Activated naive CD8-positive, alpha-beta T cell treated with anti-CD3 and anti-CD28 coated beads for 36 hours (primary cell): ENCODE results near the gene SUPV3L1. TPM values are rescaled to one million over a fixed set of nuclear protein-coding genes. Genes with fewer than 3 reads are reported as not detected.
"Not testable (repeated sequence)": the region's sequence is repeated elsewhere in the genome, so short reads cannot be mapped to it uniquely, and the experiment has no call there.

Experiments used
- DNase-seq: peaks from one replicate; pipeline ENCODE4 v3.0.0; 2021
- H3K27ac Mint-ChIP-seq: one replicate; pipeline ENCODE4 v1.8.0; 2022; ENCODE audit warnings: mild to moderate bottlenecking, moderate library complexity, mixed read lengths
- H3K27me3 Mint-ChIP-seq: one replicate; pipeline ENCODE4 v1.8.0; 2022; ENCODE audit warnings: mild to moderate bottlenecking, mixed read lengths
- H3K36me3 Mint-ChIP-seq: one replicate; pipeline ENCODE4 v1.8.0; 2021; ENCODE audit warnings: mild to moderate bottlenecking, mixed read lengths
- H3K4me1 Mint-ChIP-seq: one replicate; pipeline ENCODE4 v1.8.0; 2021; ENCODE audit warnings: mixed read lengths
- H3K4me3 Mint-ChIP-seq: one replicate; pipeline ENCODE4 v1.8.0; 2022; ENCODE audit warnings: mild to moderate bottlenecking, moderate library complexity, mixed read lengths
- H3K9me3 Mint-ChIP-seq: one replicate; pipeline ENCODE4 v1.8.0; 2022; ENCODE audit warnings: mixed read lengths
- total RNA-seq, 2 experiments: library from RNA; stranded (reverse); gene quantifications; one replicate each; pipeline ENCODE4 v1.2.3, GENCODE V29; 2021

The SUPV3L1 gene
- total RNA-seq = 10 to 100 TPM; 55.6 to 56.6 TPM

GRCh38 chr10:69179743-69180524 is at the start of gene SUPV3L1:
Gene SUPV3L1, plus strand, starts transcription at chr10:69180234. Its CDS starts 58 bp downstream, at chr10:69180292.
- DNase-seq = peak; percentile 81
- H3K4me1 Mint-ChIP-seq = peaks cover 42% of the 10 kb centered on the region
- no peaks in the 10 kb centered on the region for H3K9me3 Mint-ChIP-seq
- H3K36me3 Mint-ChIP-seq = peaks cover 6% of the 10 kb centered on the region
- H3K27me3 Mint-ChIP-seq = no peaks in the 10 kb centered on the region
- peak within 1 kb of the TSS; percentile 92 for H3K4me3 Mint-ChIP-seq
- H3K27ac Mint-ChIP-seq = peak within 1 kb of the TSS; percentile 100

GRCh38 chr10:69130251-69130650 is 49.8 kb upstream of the SUPV3L1 start:
- no peak for DNase-seq
- H3K4me3 Mint-ChIP-seq = no peak overlapping the region
- H3K9me3 Mint-ChIP-seq = no peaks in the 10 kb centered on the region
- peaks cover 27% of the 10 kb centered on the region for H3K4me1 Mint-ChIP-seq
- H3K27ac Mint-ChIP-seq = no peak overlapping the region
- H3K27me3 Mint-ChIP-seq = no peaks in the 10 kb centered on the region
- H3K36me3 Mint-ChIP-seq = no peaks in the 10 kb centered on the region

- Mint-ChIP-seq H3K4me3 (no peak overlapping the region), H3K9me3 (no peaks in the 10 kb centered on the region), H3K27ac (no peak overlapping the region), H3K36me3 (peaks cover 2% of the 10 kb centered on the region), H3K4me1 (peaks cover 5% of the 10 kb centered on the region), H3K27me3 (no peaks in the 10 kb centered on the region)
- no peak for DNase-seq
These were observed 40.1 kb upstream of the SUPV3L1 start for GRCh38 chr10:69139961-69140360.

- H3K27ac Mint-ChIP-seq = no peak overlapping the region
- no peak for DNase-seq
- peaks cover 5% of the 10 kb centered on the region for H3K4me1 Mint-ChIP-seq
- H3K36me3 Mint-ChIP-seq = peaks cover 3% of the 10 kb centered on the region
- H3K27me3 Mint-ChIP-seq = no peaks in the 10 kb centered on the region
- no peak overlapping the region for H3K4me3 Mint-ChIP-seq
- no peaks in the 10 kb centered on the region for H3K9me3 Mint-ChIP-seq
These were observed 38.7 kb upstream of the SUPV3L1 start for GRCh38 chr10:69141304-69141703.

- H3K27ac Mint-ChIP-seq, H3K4me3 Mint-ChIP-seq, H3K9me3 Mint-ChIP-seq, H3K36me3 Mint-ChIP-seq, H3K27me3 Mint-ChIP-seq, DNase-seq: not testable (repeated sequence)
- H3K4me1 Mint-ChIP-seq = peaks cover 11% of the 10 kb centered on the region
These were observed 38.0 kb upstream of the SUPV3L1 start for GRCh38 chr10:69142074-69142473.

- Mint-ChIP-seq H3K4me3 (no peak overlapping the region), H3K9me3 (no peaks in the 10 kb centered on the region), H3K4me1 (peaks cover 14% of the 10 kb centered on the region), H3K27me3 (no peaks in the 10 kb centered on the region), H3K36me3 (peaks cover 3% of the 10 kb centered on the region), H3K27ac (no peak overlapping the region)
- DNase-seq = no peak
These were observed 37.1 kb upstream of the SUPV3L1 start for GRCh38 chr10:69142983-69143382.

- Mint-ChIP-seq H3K4me1 (peaks cover 18% of the 10 kb centered on the region), H3K27ac (no peak overlapping the region), H3K9me3 (no peaks in the 10 kb centered on the region), H3K27me3 (no peaks in the 10 kb centered on the region), H3K4me3 (no peak overlapping the region), H3K36me3 (peaks cover 5% of the 10 kb centered on the region)
- DNase-seq = no peak
These were observed 34.7 kb upstream of the SUPV3L1 start for GRCh38 chr10:69145329-69145728.

GRCh38 chr10:69145864-69146263 is 34.2 kb upstream of the SUPV3L1 start:
- peaks cover 6% of the 10 kb centered on the region for H3K36me3 Mint-ChIP-seq
- no peaks in the 10 kb centered on the region for H3K9me3 Mint-ChIP-seq
- H3K27ac Mint-ChIP-seq = no peak overlapping the region
- no peaks in the 10 kb centered on the region for H3K27me3 Mint-ChIP-seq
- peaks cover 18% of the 10 kb centered on the region for H3K4me1 Mint-ChIP-seq
- H3K4me3 Mint-ChIP-seq = no peak overlapping the region
- no peak for DNase-seq

GRCh38 chr10:69146759-69147158 is 33.3 kb upstream of the SUPV3L1 start:
- peaks cover 19% of the 10 kb centered on the region for H3K4me1 Mint-ChIP-seq

GRCh38 chr10:69151984-69152383 is 28.1 kb upstream of the SUPV3L1 start:
- Mint-ChIP-seq H3K27me3 (no peaks in the 10 kb centered on the region), H3K27ac (no peak overlapping the region), H3K9me3 (no peaks in the 10 kb centered on the region), H3K36me3 (peaks cover 3% of the 10 kb centered on the region), H3K4me1 (peaks cover 21% of the 10 kb centered on the region), H3K4me3 (no peak overlapping the region)
- DNase-seq = no peak

More at GRCh38 chr10:69146759-69147158, 33.3 kb upstream of the SUPV3L1 start:
- Mint-ChIP-seq H3K36me3 (peaks cover 6% of the 10 kb centered on the region), H3K9me3 (no peaks in the 10 kb centered on the region), H3K4me3 (no peak overlapping the region), H3K27ac (no peak overlapping the region), H3K27me3 (no peaks in the 10 kb centered on the region)
- DNase-seq = no peak

- H3K4me3 Mint-ChIP-seq = no peak overlapping the region
These were observed 26.8 kb upstream of the SUPV3L1 start for GRCh38 chr10:69153227-69153626.

GRCh38 chr10:69160809-69161241 is 19.2 kb upstream of the SUPV3L1 start:
- Mint-ChIP-seq H3K27ac (no peak overlapping the region), H3K4me1 (peaks cover 3% of the 10 kb centered on the region), H3K4me3 (no peak overlapping the region), H3K27me3 (no peaks in the 10 kb centered on the region), H3K36me3 (peaks cover 4% of the 10 kb centered on the region), H3K9me3 (no peaks in the 10 kb centered on the region)
- no peak for DNase-seq

More at GRCh38 chr10:69153227-69153626, 26.8 kb upstream of the SUPV3L1 start:
- H3K9me3 Mint-ChIP-seq = no peaks in the 10 kb centered on the region
- DNase-seq = no peak
- no peaks in the 10 kb centered on the region for H3K27me3 Mint-ChIP-seq
- H3K4me1 Mint-ChIP-seq = peaks cover 18% of the 10 kb centered on the region
- no peak overlapping the region for H3K27ac Mint-ChIP-seq
- peaks cover 3% of the 10 kb centered on the region for H3K36me3 Mint-ChIP-seq

GRCh38 chr10:69168493-69168892 is 11.5 kb upstream of the SUPV3L1 start:
- Mint-ChIP-seq H3K27ac (no peak overlapping the region), H3K9me3 (no peaks in the 10 kb centered on the region), H3K4me1 (peaks cover 3% of the 10 kb centered on the region), H3K36me3 (peaks cover 1% of the 10 kb centered on the region), H3K27me3 (no peaks in the 10 kb centered on the region), H3K4me3 (no peak overlapping the region)
- no peak for DNase-seq

- no peak for DNase-seq
- Mint-ChIP-seq H3K4me1 (peaks cover 3% of the 10 kb centered on the region), H3K4me3 (no peak overlapping the region), H3K9me3 (no peaks in the 10 kb centered on the region), H3K27ac (peak overlapping the region; percentile 66), H3K36me3 (peaks cover 1% of the 10 kb centered on the region), H3K27me3 (no peaks in the 10 kb centered on the region)
These were observed 7.6 kb upstream of the SUPV3L1 start for GRCh38 chr10:69172241-69172982.

- H3K36me3 Mint-ChIP-seq, H3K9me3 Mint-ChIP-seq, H3K27me3 Mint-ChIP-seq, H3K27ac Mint-ChIP-seq, DNase-seq, H3K4me3 Mint-ChIP-seq: not testable (repeated sequence)
- peaks cover 15% of the 10 kb centered on the region for H3K4me1 Mint-ChIP-seq
These were observed 4.7 kb upstream of the SUPV3L1 start for GRCh38 chr10:69175326-69175725.
